Left hindlimb (tissue), 1 donor: Measurements from ENCODE around the gene ZNF132.

Experiments used
- DNase-seq: peaks from one replicate; pipeline ENCODE4 v3.0.0-alpha.2; 2018

ZNF132 gene

GRCh38 chr19:58385891-58386575, 53.9 kb downstream of the ZNF132 start:
- peak; percentile 37 for DNase-seq

- DNase-seq, result peak; percentile 31
These were observed 54.6 kb downstream of the ZNF132 start for GRCh38 chr19:58385313-58385890.

DNA sequence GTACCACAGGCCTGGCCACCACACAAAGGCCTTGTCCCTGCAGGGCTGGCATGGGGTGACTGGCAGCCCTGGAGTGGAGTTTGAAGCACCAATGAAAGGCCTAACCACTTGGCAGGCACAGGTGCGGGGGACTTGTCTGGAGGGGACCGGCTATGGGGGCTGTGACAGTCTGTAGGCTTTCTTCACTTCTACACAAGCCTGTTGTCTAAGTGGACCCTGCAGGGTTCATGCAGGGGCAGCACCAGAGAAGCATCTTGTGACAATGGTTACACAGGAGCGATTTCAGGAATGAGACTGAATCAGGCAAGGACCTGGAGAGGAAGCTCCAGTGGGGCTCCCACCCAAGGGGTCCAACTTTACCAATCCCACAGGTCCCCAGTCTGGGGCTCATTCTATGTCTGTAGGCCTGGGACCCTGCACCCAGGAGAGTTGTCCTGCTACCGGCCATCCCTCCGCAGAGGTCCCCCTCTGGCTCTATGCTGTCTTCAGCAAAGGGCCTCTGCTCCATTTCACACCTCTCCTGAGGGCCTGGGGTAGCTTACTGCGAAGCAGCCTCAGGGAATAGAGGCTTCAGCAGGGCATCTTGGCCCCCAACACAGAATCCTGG, 56.9 kb downstream of the ZNF132 start:
- DNase-seq, result peak; percentile 13
